NCI-H128 (cell line): ENCODE results near the gene CAMKV.

Experiments
- DNase-seq: peaks from one replicate; lab custom pipeline; 2025; ENCODE audit not compliant: unreplicated experiment; lab: John Stamatoyannopoulos, UW

Gene CAMKV

GRCh38 chr3:49898991-49899390 is 29.3 kb upstream of the CAMKV start:
- DNase-seq = no peak

GRCh38 chr3:49896345-49896744 is 26.6 kb upstream of the CAMKV start:
- no peak for DNase-seq

GRCh38 chr3:49895791-49896190 is 26.1 kb upstream of the CAMKV start:
- no peak for DNase-seq

GRCh38 chr3:49889296-49889695 is 19.6 kb upstream of the CAMKV start:
- no peak for DNase-seq

GRCh38 chr3:49886922-49887265 is 17.2 kb upstream of the CAMKV start:
- no peak for DNase-seq

GRCh38 chr3:49883998-49884397 is 14.3 kb upstream of the CAMKV start:
- no peak for DNase-seq

- DNase-seq = no peak
Observed at GRCh38 chr3:49882166-49882565, 12.5 kb upstream of the CAMKV start.

GRCh38 chr3:49880581-49881315 is 11.0 kb upstream of the CAMKV start:
- DNase-seq = no peak

- no peak for DNase-seq
Observed at GRCh38 chr3:49879721-49880120, 10.0 kb upstream of the CAMKV start.

- DNase-seq = no peak
Observed at GRCh38 chr3:49878686-49879085, 9.0 kb upstream of the CAMKV start.

- no peak for DNase-seq
Observed at GRCh38 chr3:49877716-49878115, 8.0 kb upstream of the CAMKV start.

- DNase-seq = no peak
Observed at GRCh38 chr3:49876567-49876966, 6.9 kb upstream of the CAMKV start.

- no peak for DNase-seq
Observed at GRCh38 chr3:49873623-49874022, 3.9 kb upstream of the CAMKV start.

- DNase-seq = no peak
Observed at GRCh38 chr3:49872801-49873281, 3.1 kb upstream of the CAMKV start.

- DNase-seq = no peak
Observed at GRCh38 chr3:49871531-49872153, 1.9 kb upstream of the CAMKV start.

GRCh38 chr3:49868862-49869466 is 742 bp downstream of the CAMKV start:
- no peak for DNase-seq

- DNase-seq = no peak
Observed at GRCh38 chr3:49867871-49868321, 1.8 kb downstream of the CAMKV start.

GRCh38 chr3:49867400-49867799 is 2.3 kb downstream of the CAMKV start:
- DNase-seq = no peak

GRCh38 chr3:49865198-49865784 is 4.4 kb downstream of the CAMKV start:
- no peak for DNase-seq

- DNase-seq = no peak
Observed at GRCh38 chr3:49864505-49864904, 5.2 kb downstream of the CAMKV start.

- no peak for DNase-seq
Observed at GRCh38 chr3:49859576-49860305, 10.0 kb downstream of the CAMKV start.
